ENCODE measurements around the gene CERK. TPM values are rescaled to one million over a fixed set of nuclear protein-coding genes. Genes with fewer than 3 reads are reported as not detected.

Gene CERK
- total and polyA plus RNA-seq, 2 of the 8 experiments (the other 6 are each of a cell fraction or from before 2014, with no cell fraction given) = 26.6 to 59.0 TPM

DNA sequence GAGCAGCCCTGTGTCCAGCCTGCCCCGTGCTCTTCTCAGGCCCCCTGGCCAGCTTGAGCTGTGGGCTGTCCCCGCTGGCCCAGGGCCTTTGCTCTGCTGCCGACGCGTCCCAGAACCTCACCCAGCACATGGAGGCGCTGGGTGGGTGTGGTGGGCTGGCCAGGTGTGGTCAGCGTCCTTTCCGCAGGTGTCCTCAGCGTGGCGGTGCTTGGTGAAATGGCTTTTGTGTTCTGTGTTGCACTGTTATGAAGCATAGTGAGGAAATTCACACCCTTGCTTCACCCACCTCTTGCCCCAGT, 80.4 kb downstream of the CERK start:
- Histone ChIP-seq H4K8ac (ENCODE audit: extremely low read depth, insufficient read depth, low read length) (no peak overlapping the region), H3K27ac (ENCODE audit: low read depth, low read length) (no peak overlapping the region), H3K9me3 (ENCODE audit: insufficient read depth in 2 of 2, low read depth in 1 of 2, low read length in 1 of 2) (no peaks in the 10 kb centered on the region), H4K5ac (ENCODE audit: insufficient read length, low read depth, low read length) (no peak overlapping the region), H3K4me1 (replicated peaks in 1 of 4; ENCODE audit: control insufficient read depth in 3 of 4, insufficient read depth in 4 of 4, low read length in 3 of 4) (peaks cover 0 to 2% (median 0%) of the 10 kb centered on the region in 4 experiments; a peak in 2 of 7 replicates), H3K36me3 (ENCODE audit: control insufficient read depth in 2 of 4, insufficient read depth in 4 of 4, low read length in 3 of 4) (no peaks in the 10 kb centered on the region), H3K23me2 (ENCODE audit: low read depth, low read length) (no peaks in the 10 kb centered on the region), H2BK120ac (replicated peaks; ENCODE audit: low read depth, low read length) (no peak overlapping the region), H3K4ac (replicated peaks; ENCODE audit: insufficient read length, low read depth, low read length) (no peak overlapping the region), H3K23ac (ENCODE audit: insufficient read length) (no peak overlapping the region), H2BK20ac (ENCODE audit: low read length) (no peak overlapping the region), H3K14ac (ENCODE audit: insufficient read length) (no peak overlapping the region), H4K20me1 (replicated peaks in 1 of 2; ENCODE audit: control insufficient read depth in 1 of 2, insufficient read depth in 2 of 2, low read length in 2 of 2) (peaks cover 0 to 4% of the 10 kb centered on the region in 2 experiments), H2BK12ac (ENCODE audit: low read depth, low read length) (no peak overlapping the region), H4K91ac (replicated peaks; ENCODE audit: insufficient read length, low read length) (no peak overlapping the region), H3K9ac (replicated peaks in 1 of 4; ENCODE audit: extremely low read depth in 1 of 4, low read depth in 3 of 4, low read length in 3 of 4) (no peak overlapping the region), H2AFZ (ENCODE audit: low read length) (no peak overlapping the region), H3K18ac (ENCODE audit: extremely low read depth, low read length) (no peak overlapping the region), H3K79me2 (ENCODE audit: control insufficient read depth in 1 of 2, insufficient read depth in 2 of 2, low read length in 2 of 2) (no peaks in the 10 kb centered on the region), H3K4me2 (ENCODE audit: insufficient read depth in 1 of 2, low read depth in 2 of 2, low read length in 2 of 2) (no peak overlapping the region), H3K4me3 (ENCODE audit: extremely low read depth in 1 of 4, insufficient read depth in 2 of 4, low read depth in 3 of 4, low read length in 4 of 4) (no peak overlapping the region), H3K56ac (replicated peaks; ENCODE audit: insufficient read length, low read depth, low read length) (no peak overlapping the region), H2BK5ac (ENCODE audit: low read depth, low read length) (no peak overlapping the region), H3K27me3 (replicated peaks in 1 of 4; ENCODE audit: control insufficient read depth in 3 of 4, extremely low read depth in 1 of 4, insufficient read depth in 3 of 4, low read length in 3 of 4) (no peaks in the 10 kb centered on the region), H3K79me1 (ENCODE audit: low read depth, low read length) (peaks cover 5% of the 10 kb centered on the region; the same call in 1 of the 2 replicates), H2BK15ac (ENCODE audit: low read length) (no peak overlapping the region), H2AK5ac (ENCODE audit: low read depth, low read length) (no peak overlapping the region)
- CTCF ChIA-PET (ENCODE audit: partially characterized antibody) = interaction anchor here (4.0 kb wide), 1 partner anchor 14 kb away, joined by 13 read pairs; no protein-coding TSS in a partner anchor
- no peak for DNase-seq (ENCODE audit: low read depth in 1 of 2, low spot score in 2 of 2)
- FAIRE-seq = no peak
- 92% methylated on average over 7 of the region's 10 CpGs; no CpG with 5 or more reads in 1 of the 2 experiments for WGBS, 2 experiments (ENCODE audit: extremely low coverage in 1 of 2, insufficient coverage in 1 of 2, insufficient read length in 1 of 2, insufficient replicate concordance in 2 of 2, low coverage in 1 of 2, low lambda C conversion rate in 2 of 2, missing lambda C conversion rate in 1 of 2)
- TF ChIP-seq FOSL1 (IDR thresholded peaks at IDR 0.05; ENCODE audit: insufficient read depth, low read depth, low read length) = no peak
- no peak for TF ChIP-seq RXRA (IDR thresholded peaks at IDR 0.05; ENCODE audit: insufficient read depth, low read depth, low read length)
- TF ChIP-seq ZNF274 (IDR thresholded peaks at IDR 0.05; ENCODE audit: borderline replicate concordance, extremely low read depth, low read length) = no peak
- no peak for TF ChIP-seq POLR2A (IDR thresholded peaks at IDR 0.05; ENCODE audit: control extremely low read depth in 1 of 2, low read depth in 2 of 2, low read length in 2 of 2)
- TF ChIP-seq ASH2L (IDR thresholded peaks at IDR 0.05; ENCODE audit: low read length) = no peak
- TF ChIP-seq CHD1 (IDR thresholded peaks at IDR 0.05; ENCODE audit: low read depth, low read length) = no peak
- TF ChIP-seq BACH1 (IDR thresholded peaks at IDR 0.05; ENCODE audit: low read length) = no peak
- TF ChIP-seq, protein P1, sequence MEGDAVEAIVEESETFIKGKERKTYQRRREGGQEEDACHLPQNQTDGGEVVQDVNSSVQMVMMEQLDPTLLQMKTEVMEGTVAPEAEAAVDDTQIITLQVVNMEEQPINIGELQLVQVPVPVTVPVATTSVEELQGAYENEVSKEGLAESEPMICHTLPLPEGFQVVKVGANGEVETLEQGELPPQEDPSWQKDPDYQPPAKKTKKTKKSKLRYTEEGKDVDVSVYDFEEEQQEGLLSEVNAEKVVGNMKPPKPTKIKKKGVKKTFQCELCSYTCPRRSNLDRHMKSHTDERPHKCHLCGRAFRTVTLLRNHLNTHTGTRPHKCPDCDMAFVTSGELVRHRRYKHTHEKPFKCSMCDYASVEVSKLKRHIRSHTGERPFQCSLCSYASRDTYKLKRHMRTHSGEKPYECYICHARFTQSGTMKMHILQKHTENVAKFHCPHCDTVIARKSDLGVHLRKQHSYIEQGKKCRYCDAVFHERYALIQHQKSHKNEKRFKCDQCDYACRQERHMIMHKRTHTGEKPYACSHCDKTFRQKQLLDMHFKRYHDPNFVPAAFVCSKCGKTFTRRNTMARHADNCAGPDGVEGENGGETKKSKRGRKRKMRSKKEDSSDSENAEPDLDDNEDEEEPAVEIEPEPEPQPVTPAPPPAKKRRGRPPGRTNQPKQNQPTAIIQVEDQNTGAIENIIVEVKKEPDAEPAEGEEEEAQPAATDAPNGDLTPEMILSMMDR (IDR thresholded peaks at IDR 0.05; ENCODE audit: control extremely low read depth in 1 of 3, insufficient read depth in 1 of 3, low read depth in 1 of 3, low read length in 3 of 3) = no peak
- no peak for TF ChIP-seq NRF1 (IDR thresholded peaks at IDR 0.05; ENCODE audit: low read depth, low read length)
- no peak for TF ChIP-seq SIN3A (conservative IDR thresholded peaks at IDR 0.05 in 1 of 2, IDR thresholded peaks at IDR 0.05 in 1 of 2; ENCODE audit: low read depth in 1 of 2, low read length in 2 of 2)
- no peak for TF ChIP-seq POU5F1 (IDR thresholded peaks at IDR 0.05; ENCODE audit: low read depth, low read length)
- POLR2A ChIA-PET (ENCODE audit: partially characterized antibody) = no interaction called here

Measured in H1 (cell line).